Measurements from ENCODE around the gene TRERF1.
"Not testable (repeated sequence)": the region's sequence is repeated elsewhere in the genome, so short reads cannot be mapped to it uniquely, and the experiment has no call there.

TRERF1 gene

DNA sequence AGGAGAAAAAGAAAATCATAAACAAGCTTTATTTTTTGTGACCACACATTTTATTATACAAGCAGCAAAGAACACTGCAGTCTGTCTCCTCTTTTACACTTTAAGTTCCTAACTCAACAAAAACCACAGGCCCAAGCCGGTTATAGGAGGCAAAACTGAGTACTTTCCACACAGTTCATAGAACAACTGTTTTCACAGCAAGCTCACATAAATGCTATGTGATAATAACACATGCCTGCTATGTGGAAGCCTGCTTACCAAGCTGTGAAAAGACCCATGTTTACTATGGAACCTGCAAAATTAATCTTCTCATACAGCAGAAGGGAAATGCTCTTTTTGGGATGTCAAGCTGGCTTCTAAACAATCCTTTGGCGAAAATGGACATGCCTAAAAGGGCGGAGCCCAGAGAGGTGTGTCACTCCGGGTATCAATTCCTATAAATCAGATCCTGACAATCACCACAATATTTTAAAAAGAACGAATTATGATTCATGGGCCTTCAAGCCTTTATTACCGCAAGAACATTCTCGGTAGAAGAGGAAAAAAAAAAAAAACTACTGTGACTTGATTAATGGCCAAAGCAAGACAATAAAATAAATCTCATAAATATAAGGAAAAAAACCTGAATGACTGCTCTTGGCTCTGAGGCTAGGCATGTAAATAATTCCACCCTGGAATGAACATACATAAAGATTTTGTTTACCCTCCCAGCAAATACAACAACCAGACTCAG lies 2.6 kb downstream of the TRERF1 start:
- DNase-seq, result no peak

DNA sequence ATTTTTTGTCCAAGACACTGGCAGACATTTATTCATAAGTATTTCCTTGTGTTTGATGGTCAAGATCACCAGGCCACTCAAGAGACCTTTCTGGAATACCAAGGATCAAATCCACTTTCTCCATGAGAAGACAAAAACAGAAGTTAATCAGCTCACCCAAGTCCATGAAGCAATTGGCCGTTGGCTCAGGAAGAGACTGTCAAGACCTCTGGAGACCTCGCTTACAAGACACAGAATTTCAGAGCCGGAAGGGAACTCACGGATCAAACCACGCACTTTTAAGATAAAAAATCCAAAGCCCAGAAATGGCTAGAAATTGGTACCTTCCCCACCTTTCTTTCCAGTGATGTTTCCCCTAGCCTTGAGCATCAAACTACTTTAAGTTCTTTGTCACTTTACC lies 3.3 kb downstream of the TRERF1 start:
- no peak for DNase-seq

DNA sequence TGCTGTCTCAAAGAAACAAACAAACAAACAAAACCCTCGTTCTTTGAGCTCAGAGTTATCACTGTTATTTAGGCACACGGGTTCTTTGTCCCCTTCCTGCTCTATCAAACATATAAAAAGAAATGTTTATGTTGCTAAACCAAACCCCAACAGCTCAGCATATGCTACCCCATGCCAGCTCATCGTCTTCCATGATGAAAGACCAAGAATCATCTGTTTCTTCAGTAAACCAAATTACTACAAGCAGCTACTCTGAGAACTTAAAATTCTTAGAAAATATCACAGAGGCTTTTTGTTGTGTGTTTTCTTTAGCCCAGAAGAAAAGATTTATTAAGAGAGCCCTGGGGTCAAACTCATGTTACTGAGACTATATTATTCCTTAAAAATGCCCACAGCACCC lies 4.7 kb downstream of the TRERF1 start:
- DNase-seq, result no peak

DNA sequence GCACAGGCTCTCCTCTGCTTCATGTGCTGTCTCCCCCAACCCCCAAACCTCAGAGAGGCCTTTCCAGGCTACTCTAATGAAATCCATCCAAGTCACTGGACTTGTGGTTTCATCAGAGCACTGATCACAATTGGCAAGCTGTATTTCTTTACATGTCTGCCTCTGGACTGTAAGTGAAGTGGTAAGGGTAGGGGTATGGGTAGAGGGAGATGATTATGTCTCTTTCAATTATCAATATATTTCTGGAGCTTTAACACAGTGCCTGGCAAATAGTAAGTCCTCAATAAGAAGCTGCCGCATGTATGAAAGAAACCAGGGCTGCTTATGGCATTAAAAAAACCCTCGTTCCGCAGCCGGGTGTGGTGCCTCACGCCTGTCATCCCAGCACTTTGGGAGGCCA lies 5.4 kb downstream of the TRERF1 start:
- no peak for DNase-seq

DNA sequence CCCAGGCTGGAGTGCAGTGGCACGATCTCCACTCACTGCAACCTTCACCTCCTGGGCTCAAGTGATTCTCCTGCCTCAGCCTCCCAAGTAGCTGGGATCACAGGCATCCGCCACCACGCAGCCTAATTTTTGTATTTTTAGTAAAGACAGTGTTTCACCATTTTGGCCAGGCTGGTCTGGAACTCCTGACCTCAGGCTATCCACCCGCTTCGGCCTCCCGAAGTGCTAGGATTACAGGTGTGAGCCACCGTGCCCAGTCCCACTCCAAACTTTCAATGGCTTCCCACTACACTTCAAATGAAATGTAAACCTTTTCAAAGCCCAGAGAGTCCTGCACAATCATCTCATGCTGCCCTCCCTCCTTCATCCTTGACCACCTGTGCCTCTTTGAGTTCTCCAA lies 5.8 kb downstream of the TRERF1 start:
- not testable (repeated sequence) for DNase-seq

DNA sequence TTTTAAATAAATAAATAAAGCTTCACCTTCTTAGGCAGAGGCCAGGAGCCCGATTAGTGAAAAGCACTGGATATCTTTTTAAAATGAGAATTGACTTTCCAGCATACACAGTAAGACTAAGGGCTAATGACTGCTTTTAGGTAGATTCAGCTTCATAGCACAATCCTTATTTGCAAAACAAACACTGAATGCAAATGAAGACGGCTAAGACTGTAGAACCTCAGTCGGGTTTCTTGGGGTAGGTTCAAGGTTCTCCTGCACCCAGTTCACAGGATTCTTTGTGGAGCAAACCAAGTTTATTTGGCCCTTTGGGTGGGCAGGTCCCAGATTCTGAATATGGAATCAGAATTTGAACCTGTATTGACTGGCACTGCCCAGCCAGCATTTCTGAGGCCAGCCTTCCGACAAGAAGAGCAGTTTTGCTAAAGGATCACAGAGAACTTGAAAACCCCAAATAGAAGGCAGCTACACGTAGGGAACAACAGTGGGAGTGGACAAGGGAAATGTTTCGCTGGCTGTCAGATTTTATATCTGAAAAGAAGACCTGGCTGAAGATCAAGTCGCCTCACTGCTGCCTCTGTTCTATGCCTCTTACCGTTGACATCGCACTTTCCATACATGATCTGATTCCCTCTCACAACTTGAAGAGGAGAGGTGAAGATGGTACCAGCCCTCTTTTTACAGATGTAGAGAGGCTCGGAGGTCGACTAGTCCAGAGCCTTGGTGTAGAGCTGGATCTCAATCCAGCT lies 8.2 kb downstream of the TRERF1 start:
- no peak for DNase-seq

DNA sequence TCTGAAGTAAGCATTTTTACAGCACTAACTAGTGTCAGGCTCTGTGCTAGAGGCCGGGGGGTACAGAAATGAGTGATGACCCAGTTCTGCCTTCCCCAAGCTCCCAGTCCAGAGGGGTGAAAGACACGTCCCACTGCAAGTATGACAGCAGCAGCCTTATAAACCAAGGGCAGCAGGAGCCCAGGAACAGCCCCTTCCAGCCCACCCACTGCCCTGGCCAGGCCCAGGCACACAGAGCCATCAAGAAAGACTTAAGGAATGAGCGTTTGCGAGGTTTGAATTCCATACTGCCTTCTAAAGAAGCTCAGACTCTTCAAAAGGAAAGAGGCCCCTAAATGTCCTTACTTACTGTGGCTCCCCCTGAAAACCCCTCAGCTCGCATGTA lies 10.0 kb downstream of the TRERF1 start:
- DNase-seq, result no peak

DNA sequence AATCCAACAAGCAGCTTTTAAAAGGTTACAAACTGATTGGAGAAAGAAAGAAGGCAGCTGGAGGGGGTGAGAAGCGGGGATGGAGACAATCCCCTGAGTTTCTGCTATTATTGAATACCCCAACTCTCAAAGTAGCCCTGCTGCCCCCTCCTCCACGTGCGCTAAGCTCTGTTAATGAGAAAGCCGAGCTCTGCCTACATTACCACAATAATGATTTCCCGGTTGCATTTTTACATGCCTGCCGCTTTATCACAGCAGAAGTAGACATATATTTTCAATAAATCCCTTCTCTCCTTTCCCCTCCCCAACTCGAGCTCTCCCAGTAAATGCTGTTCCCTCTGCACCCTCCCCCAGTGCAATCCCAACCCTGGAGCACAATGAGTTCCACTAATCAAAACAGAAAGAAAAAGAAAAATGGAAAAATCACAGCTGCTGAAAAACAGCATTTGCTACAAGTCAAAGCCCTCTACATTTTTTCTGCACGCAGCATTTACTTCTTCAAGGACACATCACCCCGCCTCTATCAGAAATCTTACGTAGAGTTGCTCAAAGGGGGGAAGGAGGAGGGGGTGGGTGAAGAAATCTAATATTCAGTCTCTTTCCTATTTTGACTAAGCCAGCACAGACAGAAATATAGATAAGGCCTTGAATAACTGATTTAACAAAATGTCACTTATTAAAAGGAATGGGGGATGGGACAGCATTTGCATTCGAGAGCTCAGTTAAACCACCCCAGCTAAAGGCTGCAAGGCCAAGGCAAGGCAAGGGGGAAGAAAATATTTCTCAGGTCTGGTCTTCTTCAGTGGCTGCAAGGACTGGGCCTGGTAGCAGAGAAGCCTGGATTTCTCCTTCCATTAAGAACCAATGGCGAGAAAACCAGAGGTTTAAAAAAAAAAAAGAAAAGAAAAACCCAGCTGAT lies 10.7 kb downstream of the TRERF1 start:
- DNase-seq, result no peak

DNA sequence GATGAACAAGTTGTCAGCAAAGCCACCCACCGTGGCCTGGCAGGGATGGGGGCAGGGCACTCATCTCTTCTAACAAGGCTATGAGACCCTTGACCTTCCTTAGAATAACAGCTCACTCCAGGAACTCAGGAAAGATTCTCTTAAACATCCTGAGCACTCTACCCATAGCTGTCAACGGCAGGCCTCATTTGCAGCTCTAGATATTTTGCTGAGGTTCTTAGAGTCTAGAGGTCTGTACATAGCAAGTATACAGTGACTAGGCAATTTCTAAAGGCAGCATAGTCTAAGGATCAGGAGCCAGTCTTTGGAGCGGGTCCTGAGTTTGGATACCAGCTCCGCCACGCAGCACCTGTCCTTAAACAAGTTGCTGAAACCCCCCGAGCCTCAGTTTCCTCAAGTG lies 11.7 kb downstream of the TRERF1 start:
- no peak for DNase-seq

DNA sequence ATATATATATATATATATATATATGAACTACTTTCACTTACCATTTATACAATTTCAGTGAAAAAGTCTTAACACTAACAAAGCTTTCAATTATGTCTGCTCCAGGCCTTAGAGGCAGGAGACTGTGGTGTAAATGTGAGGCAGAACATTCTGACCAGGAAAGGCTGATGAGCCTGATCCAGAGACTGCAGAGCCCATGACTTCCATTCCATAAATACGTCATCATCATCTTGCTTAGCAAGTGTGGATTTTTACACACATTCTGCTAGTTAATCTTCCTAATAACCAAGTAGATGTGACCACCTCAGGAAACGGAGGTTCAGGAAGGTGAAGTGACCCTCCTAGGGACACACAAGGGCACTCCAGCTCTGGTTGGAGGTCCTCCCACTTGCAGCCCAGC lies 14.9 kb downstream of the TRERF1 start:
- no peak for DNase-seq

DNA sequence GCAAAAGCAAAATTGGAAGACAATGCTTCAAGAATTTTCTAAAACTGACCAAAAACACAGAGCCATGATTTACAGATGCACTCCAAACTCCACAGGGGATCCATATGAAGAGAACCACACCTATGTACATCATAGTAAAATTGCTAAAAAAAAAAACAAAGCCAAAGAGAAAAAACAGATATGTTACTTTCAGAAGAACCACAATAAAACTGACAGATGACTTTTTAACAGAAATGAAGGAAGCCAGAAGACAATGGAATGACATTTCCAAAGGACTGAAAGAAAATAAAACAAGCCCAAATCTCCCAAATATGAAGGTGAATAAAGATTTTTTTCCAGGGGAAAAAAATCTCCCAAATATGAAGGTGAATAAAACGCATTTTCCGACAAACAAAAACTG lies 17.5 kb downstream of the TRERF1 start:
- DNase-seq, result no peak

DNA sequence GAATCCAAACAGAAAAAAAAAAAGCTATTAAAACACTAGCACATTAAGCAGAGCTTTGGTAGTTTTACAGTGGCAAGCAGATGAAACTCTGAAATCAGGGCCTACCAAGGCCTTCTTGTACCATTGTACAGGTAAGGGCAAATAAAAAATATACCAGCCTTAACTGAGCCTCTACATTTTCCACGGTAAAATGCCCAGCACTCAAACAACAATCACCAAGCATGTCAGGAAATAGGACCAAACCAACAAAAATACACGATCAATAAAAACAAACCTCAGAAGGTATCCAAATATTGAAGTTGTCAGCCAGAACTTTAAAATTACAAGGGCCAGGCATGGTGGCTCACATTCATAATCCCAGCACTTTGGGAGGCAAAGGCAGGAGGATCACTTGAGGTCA lies 18.3 kb downstream of the TRERF1 start:
- no peak for DNase-seq

DNA sequence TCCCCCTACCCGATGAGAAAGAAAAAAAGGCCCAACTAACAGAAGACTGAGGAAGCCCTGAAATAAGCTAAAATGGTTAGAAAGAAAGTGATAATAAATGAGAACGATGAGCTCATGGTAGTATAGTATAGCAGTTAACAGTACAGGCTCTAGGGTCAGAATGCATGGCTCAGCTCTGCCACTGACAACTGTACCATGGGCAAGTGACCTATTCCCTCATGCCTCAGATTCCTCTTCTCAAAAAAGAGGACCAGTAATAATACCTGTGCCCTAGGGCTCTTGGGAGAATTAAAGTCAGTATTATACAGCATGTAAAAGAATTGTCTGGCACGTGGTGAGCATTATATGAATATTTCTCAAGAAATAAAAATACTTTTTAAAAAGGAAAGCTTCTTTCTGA lies 19.8 kb downstream of the TRERF1 start:
- DNase-seq, result no peak

DNA sequence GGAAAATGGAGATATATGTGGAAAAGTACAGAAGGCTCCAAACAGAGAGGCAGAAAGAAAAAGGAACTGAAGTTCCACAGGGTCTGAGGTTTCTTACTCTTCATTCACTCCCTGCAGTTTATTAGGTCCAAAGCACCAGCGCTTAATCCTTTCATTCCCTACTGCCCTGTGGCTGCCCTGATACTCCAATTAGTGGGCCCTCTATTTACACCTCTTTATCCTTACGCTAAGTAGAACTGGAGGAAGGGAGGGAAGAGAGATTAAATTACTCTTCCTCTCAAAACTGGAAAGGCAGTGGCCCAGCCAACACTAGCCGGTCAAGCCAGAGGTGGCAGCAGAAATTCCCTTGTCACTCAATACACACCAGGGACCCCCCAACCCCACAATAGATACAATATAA lies 20.4 kb downstream of the TRERF1 start:
- DNase-seq, result no peak

DNA sequence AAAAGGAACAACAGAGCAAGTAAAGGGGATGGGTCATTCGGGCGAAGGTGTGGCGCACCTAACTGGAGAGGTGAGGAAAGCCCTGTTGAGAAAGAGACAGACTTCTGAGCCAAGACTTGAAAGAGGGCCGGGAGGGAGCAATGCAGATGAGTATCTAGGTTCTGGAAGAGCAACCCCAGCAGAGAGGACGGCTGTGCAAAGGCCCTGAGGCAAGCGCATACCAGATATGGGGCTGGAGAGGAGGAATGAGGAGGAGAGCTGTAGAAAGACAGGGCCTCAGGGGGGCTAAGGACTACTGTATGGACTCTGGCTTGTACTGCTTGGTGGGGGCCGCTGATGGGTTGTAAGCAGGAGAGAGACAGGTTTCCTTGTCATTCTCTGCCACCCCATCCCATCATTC lies 21.9 kb downstream of the TRERF1 start:
- no peak for DNase-seq

DNA sequence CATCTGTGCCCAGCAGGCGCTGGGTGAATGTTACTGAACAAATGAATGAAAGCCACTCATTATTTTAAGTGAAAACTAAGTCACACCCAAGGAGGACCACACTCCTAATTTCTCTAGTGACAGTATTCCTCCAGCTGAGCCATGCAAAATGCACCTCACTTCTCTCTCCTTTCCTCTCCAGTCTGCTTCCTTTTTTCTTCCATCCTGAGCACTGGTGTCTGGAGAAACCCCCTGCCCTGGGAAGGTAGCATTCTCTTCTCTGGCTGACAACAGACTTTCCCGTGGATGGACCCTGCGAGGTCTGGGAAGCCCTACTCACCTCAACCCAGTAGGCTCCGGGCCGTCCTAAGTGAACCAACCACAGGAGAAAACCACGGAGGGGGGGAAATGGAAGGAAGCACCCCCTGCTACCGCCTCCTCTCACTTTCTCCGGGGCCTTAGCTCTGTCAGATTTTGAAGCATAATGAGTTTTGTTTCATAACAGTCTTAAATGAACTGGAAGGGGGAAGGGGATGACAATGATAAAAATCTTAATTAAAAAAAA lies 22.6 kb downstream of the TRERF1 start:
- no peak for DNase-seq

DNA sequence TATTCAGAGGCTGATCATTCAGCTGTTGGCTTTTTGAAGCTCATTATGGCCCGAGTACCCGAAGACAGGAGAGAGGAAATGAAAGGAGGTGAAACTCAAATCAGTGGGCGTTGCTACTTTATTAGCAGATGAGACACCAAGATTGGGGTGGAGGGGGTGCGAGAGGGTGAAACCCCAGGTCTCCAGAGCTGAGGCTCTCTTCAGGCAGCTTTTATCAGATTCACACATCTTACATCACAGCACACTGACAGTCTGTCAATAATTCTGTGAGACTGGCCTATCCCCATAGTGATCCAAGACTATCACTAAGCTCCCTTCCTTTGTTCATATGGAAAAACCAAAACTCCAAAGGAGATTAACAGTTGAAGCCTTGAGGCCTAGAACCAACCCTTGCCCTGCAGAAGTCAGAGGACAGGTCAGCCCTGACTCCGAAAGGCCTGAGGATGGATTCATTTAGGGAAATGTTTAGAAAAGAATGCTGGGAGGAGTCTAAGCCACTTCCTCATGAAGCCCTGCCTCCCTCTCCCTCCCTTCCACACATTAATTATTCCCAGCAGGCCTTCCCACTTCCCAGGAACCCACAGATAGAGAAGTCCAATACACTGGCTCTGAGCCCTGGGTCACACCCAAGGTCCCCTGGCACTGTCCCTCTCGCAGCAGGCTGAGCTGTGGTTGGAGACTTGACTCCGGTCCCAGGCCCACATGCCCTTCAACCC lies 23.2 kb downstream of the TRERF1 start:
- peak; percentile 58 for DNase-seq

DNA sequence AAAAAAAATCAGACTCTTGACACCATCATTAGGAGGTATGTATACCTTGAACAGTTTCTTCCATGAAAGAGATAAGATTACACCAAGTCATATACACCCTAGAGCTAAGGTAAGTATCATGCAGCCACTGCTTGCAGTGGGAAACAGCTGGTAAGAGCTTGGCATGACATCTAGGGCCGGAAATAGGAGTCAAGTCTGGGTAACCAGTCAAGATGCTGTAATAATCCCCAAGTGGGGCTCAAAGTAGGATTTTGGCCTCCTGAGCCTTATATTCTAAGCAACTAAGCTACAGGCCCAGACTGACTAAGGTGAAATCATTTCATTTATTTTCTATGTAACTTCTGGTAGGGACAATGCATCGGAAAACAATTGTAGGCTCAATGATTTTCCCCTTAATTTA lies 23.9 kb downstream of the TRERF1 start:
- DNase-seq, result no peak

DNA sequence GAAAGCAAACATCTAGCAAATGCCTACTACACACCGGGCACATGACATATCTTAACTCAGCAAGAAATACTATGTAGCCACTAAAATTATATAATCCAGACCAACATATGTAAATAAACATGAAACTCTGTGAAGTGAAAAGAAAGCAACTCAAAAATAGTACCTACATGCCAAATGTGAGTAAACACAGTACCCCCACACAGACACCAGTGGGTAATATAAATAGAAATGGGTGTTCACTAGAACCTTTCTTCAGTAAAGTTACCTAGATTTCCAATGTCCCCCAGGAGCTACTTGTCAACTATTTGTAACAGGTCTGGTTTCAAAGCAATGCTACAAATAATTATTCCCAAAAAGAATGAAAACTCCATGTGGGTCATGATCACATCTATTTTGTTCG lies 25.5 kb downstream of the TRERF1 start:
- no peak for DNase-seq

DNA sequence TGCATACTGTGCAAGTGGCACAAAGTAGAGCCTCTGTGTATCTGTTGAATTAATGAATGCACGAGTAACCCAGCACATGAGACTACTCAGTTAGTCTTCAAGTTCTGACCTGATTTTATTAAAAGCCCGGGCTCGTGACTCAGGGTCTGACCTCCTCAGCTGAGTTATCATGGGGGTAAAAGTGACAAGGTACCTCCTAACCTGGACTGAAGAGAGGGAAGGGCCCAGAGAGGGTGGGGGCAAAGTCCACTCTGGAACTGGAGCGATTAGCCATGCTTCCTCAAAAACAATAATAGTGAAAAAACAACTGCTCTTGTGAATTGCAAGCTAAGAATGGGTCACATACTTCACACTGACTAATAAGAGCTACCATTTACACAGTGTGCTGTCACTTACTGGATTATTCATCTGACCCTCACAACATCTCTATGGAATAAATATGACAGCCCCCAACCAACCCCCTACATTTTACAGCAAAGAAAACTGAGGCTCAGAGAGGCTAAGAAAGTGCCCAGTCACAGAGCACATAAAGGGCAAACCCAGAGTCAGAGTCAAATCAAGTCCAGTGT lies 26.7 kb downstream of the TRERF1 start:
- DNase-seq, result no peak

DNA sequence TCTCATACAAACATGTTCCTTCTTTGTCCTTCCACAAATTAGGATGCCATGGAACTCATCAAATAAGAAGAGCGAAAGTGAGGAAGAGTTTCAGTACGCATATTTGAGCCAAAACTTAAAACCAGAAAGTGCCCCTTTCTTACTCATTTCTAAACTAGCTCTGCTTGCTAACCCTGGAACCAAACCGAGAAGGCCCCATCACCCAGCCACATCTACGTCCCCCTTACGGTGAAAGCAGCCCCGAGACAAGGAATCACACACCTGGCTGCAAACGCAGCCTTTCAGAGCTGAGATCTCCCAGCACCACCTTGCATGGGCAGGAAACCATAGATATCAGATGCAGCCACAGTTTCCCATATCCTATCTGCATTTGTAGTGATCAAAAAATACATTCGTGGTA lies 28.5 kb downstream of the TRERF1 start:
- DNase-seq, result peak; percentile 37

DNA sequence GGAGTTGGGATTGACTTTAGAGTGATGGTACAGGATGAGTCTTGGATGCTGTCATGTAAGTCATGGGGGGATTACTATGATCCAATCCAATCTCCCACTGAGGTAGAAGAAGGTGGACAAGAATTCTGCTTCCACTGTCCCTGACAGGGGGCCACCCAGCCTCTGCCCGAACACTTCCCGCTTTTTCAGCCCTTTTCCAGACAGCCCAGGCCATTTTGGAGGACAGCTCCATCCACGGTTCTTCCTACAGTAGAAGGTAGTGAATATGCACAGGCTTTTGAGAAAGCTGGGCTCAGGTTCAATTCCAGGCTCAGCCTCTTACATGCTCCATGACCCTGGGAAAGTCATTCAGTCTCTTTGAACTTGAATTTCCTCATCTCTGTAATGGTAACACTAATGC lies 31.0 kb downstream of the TRERF1 start:
- no peak for DNase-seq
